Trophoblast cell (in vitro differentiated cells and primary cell): ENCODE measurements around the gene ABHD16B.

Experiments used
- DNase-seq, 2 donors: peaks; one replicate each; pipeline ENCODE4 v3.0.0-alpha.2; 2016
- H2AFZ ChIP-seq: 2 replicates; pipeline ENCODE4 v1.6.1; 2013; ENCODE audit warnings: low read length, moderate library complexity, mild to moderate bottlenecking; ENCODE audit not compliant: insufficient read depth, poor library complexity
- H2AK5ac ChIP-seq: 2 replicates; pipeline ENCODE4 v1.6.1; 2013; ENCODE audit warnings: mild to moderate bottlenecking, low read length
- H2BK120ac ChIP-seq: 2 replicates; pipeline ENCODE4 v1.6.1; 2013; ENCODE audit warnings: low read length, mild to moderate bottlenecking, moderate library complexity; ENCODE audit not compliant: insufficient read depth, poor library complexity
- H2BK12ac ChIP-seq: 2 replicates; pipeline ENCODE4 v1.6.1; 2013; ENCODE audit warnings: mild to moderate bottlenecking, low read length, moderate library complexity
- H2BK5ac ChIP-seq: 2 replicates; pipeline ENCODE4 v1.6.1; 2013; ENCODE audit warnings: low read length, low read depth, moderate library complexity, mild to moderate bottlenecking; ENCODE audit not compliant: poor library complexity
- H3K14ac ChIP-seq: 2 replicates; pipeline ENCODE4 v1.6.1; 2013; ENCODE audit warnings: mild to moderate bottlenecking, low read length
- H3K18ac ChIP-seq: 2 replicates; pipeline ENCODE4 v1.6.1; 2013; ENCODE audit warnings: mild to moderate bottlenecking, low read length
- H3K23ac ChIP-seq: 2 replicates; pipeline ENCODE4 v1.6.1; 2013; ENCODE audit warnings: low read length
- H3K27ac ChIP-seq: 2 replicates; pipeline ENCODE4 v1.5.1; 2013; ENCODE audit warnings: low read depth, mild to moderate bottlenecking, inconsistent platforms, low read length, moderate library complexity
- H3K27me3 ChIP-seq: 2 replicates; pipeline ENCODE4 v1.6.1; 2013; ENCODE audit warnings: inconsistent platforms, mild to moderate bottlenecking, low read length, moderate library complexity; ENCODE audit not compliant: insufficient read depth
- H3K36me3 ChIP-seq, 2 experiments: 1 replicate in 1 of 2; 2 replicates in 1 of 2; pipeline ENCODE4 v1.6.1; 2013; ENCODE audit warnings: low read length in 2 of 2, mild to moderate bottlenecking in 2 of 2, moderate library complexity in 1 of 2; ENCODE audit not compliant: insufficient read depth in 2 of 2, control insufficient read depth in 1 of 2
- H3K4ac ChIP-seq: 2 replicates; pipeline ENCODE4 v1.6.1; 2013; ENCODE audit warnings: low read depth, mild to moderate bottlenecking, low read length, moderate library complexity
- H3K4me1 ChIP-seq, 2 experiments: 1 replicate in 1 of 2; 2 replicates in 1 of 2; pipeline ENCODE4 v1.6.1; 2013; ENCODE audit warnings: low read length in 2 of 2, mild to moderate bottlenecking in 2 of 2, moderate library complexity in 1 of 2; ENCODE audit not compliant: insufficient read depth in 2 of 2, control insufficient read depth in 1 of 2
- H3K4me2 ChIP-seq: 2 replicates; pipeline ENCODE4 v1.6.1; 2013; ENCODE audit warnings: inconsistent platforms, mild to moderate bottlenecking, low read length, moderate library complexity
- H3K4me3 ChIP-seq: 2 replicates; pipeline ENCODE4 v1.5.1; 2013; ENCODE audit warnings: mild to moderate bottlenecking, low read depth, low read length, inconsistent platforms
- H3K79me1 ChIP-seq: one replicate; pipeline ENCODE4 v1.6.1; 2013; ENCODE audit warnings: low read length
- H3K79me2 ChIP-seq: 2 replicates; pipeline ENCODE4 v1.6.1; 2013; ENCODE audit warnings: low read length, mild to moderate bottlenecking; ENCODE audit not compliant: control insufficient read depth, insufficient read depth, poor library complexity
- H3K9ac ChIP-seq: 2 replicates; pipeline ENCODE4 v1.6.1; 2013; ENCODE audit warnings: mild to moderate bottlenecking, low read length
- H3K9me3 ChIP-seq: 2 replicates; pipeline ENCODE4 v1.6.1; 2013; ENCODE audit warnings: low read depth, mild to moderate bottlenecking, control low read depth, inconsistent platforms, low read length; ENCODE audit not compliant: insufficient read depth
- H4K12ac ChIP-seq: 2 replicates; pipeline ENCODE4 v1.6.1; 2013; ENCODE audit warnings: low read depth, mild to moderate bottlenecking, low read length, moderate library complexity
- H4K8ac ChIP-seq: 2 replicates; pipeline ENCODE4 v1.6.1; 2013; ENCODE audit warnings: low read depth, mild to moderate bottlenecking, low read length, moderate library complexity
- H4K91ac ChIP-seq: one replicate; pipeline ENCODE4 v1.6.1; 2013; ENCODE audit warnings: low read depth, mild to moderate bottlenecking, low read length, moderate library complexity
- WGBS: extraction: QIAGEN DNeasy Blood & Tissue Kit; methylation state at CpG from one replicate; pipeline ENCODE4 v1.1.7; 2013; ENCODE audit warnings: missing lambda C conversion rate; ENCODE audit not compliant: insufficient read length, insufficient coverage; ENCODE audit errors: extremely low coverage; 5-methylcytosine and 5-hydroxymethylcytosine counted together

The ABHD16B gene

DNA sequence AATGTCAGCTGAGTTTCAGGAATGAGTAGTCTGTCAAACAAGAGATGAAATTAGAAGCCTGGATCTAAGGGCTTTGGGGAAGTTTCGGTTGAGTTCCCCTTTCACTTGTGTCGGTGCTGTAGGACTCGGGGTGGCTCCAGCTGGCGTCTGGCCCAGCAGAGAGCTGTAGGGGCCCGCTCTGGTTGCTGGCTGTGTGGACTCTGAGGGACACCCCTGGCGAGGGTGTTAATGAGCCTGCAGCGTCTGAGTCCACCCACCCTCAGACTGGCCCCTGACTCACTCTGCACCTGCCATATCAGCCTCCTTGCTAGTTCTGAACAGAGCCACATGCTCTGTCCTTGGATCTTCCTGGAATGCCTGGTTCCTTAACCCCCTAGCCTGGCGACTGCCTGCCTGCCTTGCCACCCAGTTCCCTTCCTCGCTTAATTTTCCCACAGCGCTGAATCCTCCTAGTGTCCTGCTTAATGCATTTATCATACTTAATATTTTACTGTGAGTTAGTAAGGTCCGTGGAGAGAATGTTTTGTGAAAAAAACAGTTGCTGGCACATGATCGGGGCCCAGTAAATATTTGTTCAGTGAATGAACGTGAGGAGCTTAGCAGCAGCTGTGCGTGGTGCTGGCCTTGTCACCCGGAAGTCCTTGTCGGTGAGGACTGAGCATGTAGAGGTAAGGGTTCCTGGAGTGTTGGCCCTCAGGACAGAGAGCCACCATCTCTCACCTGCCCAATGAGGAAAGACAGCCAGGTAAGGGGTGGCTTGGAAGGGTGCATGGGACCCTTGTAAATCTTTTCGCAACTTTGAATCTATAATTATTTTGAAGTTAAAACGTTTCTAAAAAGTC is 35.2 kb downstream of the ABHD16B start:
- Histone ChIP-seq H2BK12ac (no peak overlapping the region), H4K8ac (no peak overlapping the region), H3K9ac (no peak overlapping the region), H3K4me2 (peak overlapping the region; percentile 67), H2BK5ac (no peak overlapping the region), H3K79me2 (peaks cover 14% of the 10 kb centered on the region), H3K4me1 (peaks cover 8% of the 10 kb centered on the region in 2 experiments), H2AFZ (no peak overlapping the region), H2BK120ac (no peak overlapping the region), H4K91ac (no peak overlapping the region), H3K27ac (no peak overlapping the region), H3K36me3 (peaks cover 12 to 20% of the 10 kb centered on the region in 2 experiments), H3K27me3 (no peaks in the 10 kb centered on the region), H3K79me1 (no peaks in the 10 kb centered on the region), H3K4me3 (no peak overlapping the region), H3K4ac (peak overlapping the region; percentile 53), H3K18ac (peak overlapping the region; percentile 38), H3K23ac (no peak overlapping the region), H2AK5ac (no peak overlapping the region), H3K14ac (no peak overlapping the region), H4K12ac (no peak overlapping the region), H3K9me3 (no peaks in the 10 kb centered on the region)
- peak; percentile 56 to 57 for DNase-seq
- WGBS: no CpG with 5 or more reads among the region's 18 CpGs

GRCh38 chr20:63897978-63898561 is 36.8 kb downstream of the ABHD16B start:
- H2BK5ac ChIP-seq: no peak overlapping the region
- H4K12ac ChIP-seq: no peak overlapping the region
- H4K91ac ChIP-seq: no peak overlapping the region
- no peaks in the 10 kb centered on the region for H3K9me3 ChIP-seq
- H3K4me3 ChIP-seq: no peak overlapping the region
- no peak overlapping the region for H3K23ac ChIP-seq
- no peak overlapping the region for H2BK120ac ChIP-seq
- no CpG with 5 or more reads among the region's 6 CpGs for WGBS
- peaks cover 5 to 12% of the 10 kb centered on the region in 2 experiments for H3K36me3 ChIP-seq
- DNase-seq: peak in 1 of 2 donors; percentile 43
- H3K27ac ChIP-seq: no peak overlapping the region
- no peak overlapping the region for H3K9ac ChIP-seq
- no peaks in the 10 kb centered on the region for H3K27me3 ChIP-seq
- no peak overlapping the region for H4K8ac ChIP-seq
- peaks cover 14% of the 10 kb centered on the region for H3K79me2 ChIP-seq
- no peak overlapping the region for H3K14ac ChIP-seq
- H3K18ac ChIP-seq: no peak overlapping the region
- H2AK5ac ChIP-seq: no peak overlapping the region
- no peak overlapping the region for H2BK12ac ChIP-seq
- H3K4me2 ChIP-seq: no peak overlapping the region
- no peaks in the 10 kb centered on the region for H3K79me1 ChIP-seq
- peaks cover 8% of the 10 kb centered on the region in 2 experiments for H3K4me1 ChIP-seq
- H3K4ac ChIP-seq: peak overlapping the region; percentile 77
- no peak overlapping the region for H2AFZ ChIP-seq

GRCh38 chr20:63898882-63899558 is 37.7 kb downstream of the ABHD16B start:
- Histone ChIP-seq H4K12ac (no peak overlapping the region), H3K23ac (no peak overlapping the region), H4K8ac (no peak overlapping the region), H2BK5ac (no peak overlapping the region), H3K79me2 (peaks cover 14% of the 10 kb centered on the region), H3K79me1 (no peaks in the 10 kb centered on the region), H3K18ac (no peak overlapping the region), H2BK12ac (no peak overlapping the region), H3K9ac (no peak overlapping the region), H3K27ac (no peak overlapping the region), H3K4me1 (peaks cover 7% of the 10 kb centered on the region in 2 experiments), H2AK5ac (no peak overlapping the region), H3K4me2 (no peak overlapping the region), H4K91ac (no peak overlapping the region), H3K14ac (no peak overlapping the region), H3K27me3 (no peaks in the 10 kb centered on the region), H2AFZ (no peak overlapping the region), H2BK120ac (no peak overlapping the region), H3K4me3 (no peak overlapping the region), H3K36me3 (peaks cover 5 to 12% of the 10 kb centered on the region in 2 experiments), H3K9me3 (no peaks in the 10 kb centered on the region), H3K4ac (peak overlapping the region; percentile 48)
- WGBS: no CpG with 5 or more reads among the region's 10 CpGs
- peak; percentile 93 for DNase-seq

DNA sequence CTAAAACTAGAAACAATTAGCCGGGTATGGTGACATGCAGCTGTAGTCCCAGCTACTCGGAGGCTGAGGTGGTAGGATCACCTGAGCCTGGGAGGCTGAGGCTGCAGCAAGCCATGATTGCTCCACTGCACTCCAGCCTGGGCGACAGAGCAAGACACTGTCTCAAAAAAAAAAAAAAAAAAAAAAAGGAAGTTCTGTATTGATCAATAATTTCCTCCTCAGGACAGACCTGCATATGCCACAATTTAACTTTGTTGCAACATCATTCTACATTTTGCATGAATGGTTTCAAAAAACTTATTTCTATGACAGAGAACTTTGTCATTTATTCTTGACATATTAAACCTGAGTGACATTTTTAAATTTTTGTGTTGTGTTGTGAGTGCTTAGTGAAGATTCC is 39.1 kb downstream of the ABHD16B start:
- WGBS: no CpG with 5 or more reads among the region's 3 CpGs
- H3K79me1 ChIP-seq: no peaks in the 10 kb centered on the region

More for the DNA sequence above, 39.1 kb downstream of the ABHD16B start:
- Histone ChIP-seq H3K18ac (no peak overlapping the region), H3K23ac (no peak overlapping the region), H2AK5ac (no peak overlapping the region), H3K4me2 (no peak overlapping the region), H3K36me3 (peaks cover 5 to 12% of the 10 kb centered on the region in 2 experiments), H3K14ac (no peak overlapping the region), H4K8ac (no peak overlapping the region), H4K12ac (no peak overlapping the region), H2BK12ac (no peak overlapping the region), H3K4ac (no peak overlapping the region), H2BK120ac (no peak overlapping the region), H3K9me3 (no peaks in the 10 kb centered on the region), H3K4me1 (peaks cover 4% of the 10 kb centered on the region in 2 experiments), H3K79me2 (peaks cover 16% of the 10 kb centered on the region), H2BK5ac (no peak overlapping the region), H3K9ac (no peak overlapping the region), H3K27ac (no peak overlapping the region), H3K27me3 (no peaks in the 10 kb centered on the region), H2AFZ (no peak overlapping the region), H4K91ac (no peak overlapping the region), H3K4me3 (no peak overlapping the region)
- no peak for DNase-seq
